ENCODE data around the gene ORC3. TPM values are rescaled to one million over a fixed set of nuclear protein-coding genes. Genes with fewer than 3 reads are reported as not detected.

Gene ORC3
- total RNA-seq, 1 donor from 2014 or later, result 21.4 TPM

GRCh38 chr6:87698547-87699006 is 108.6 kb downstream of the ORC3 start:
- Mint-ChIP-seq H3K4me3 (ENCODE audit: unreplicated experiment) (peak overlapping the region; percentile 99), H3K27me3 (ENCODE audit: unreplicated experiment) (no peaks in the 10 kb centered on the region), H3K27ac (ENCODE audit: unreplicated experiment) (peak overlapping the region; percentile 93), H3K36me3 (ENCODE audit: unreplicated experiment) (peaks cover 3% of the 10 kb centered on the region), H3K9me3 (ENCODE audit: unreplicated experiment) (no peaks in the 10 kb centered on the region), H3K4me1 (ENCODE audit: unreplicated experiment) (peaks cover 60% of the 10 kb centered on the region)
- DNase-seq (ENCODE audit: extremely low spot score, unreplicated experiment), result no peak
- no peak for TF ChIP-seq CTCF (IDR thresholded peaks at IDR 0.05)

GRCh38 chr6:87699576-87699975 is 109.6 kb downstream of the ORC3 start:
- Mint-ChIP-seq H3K4me1 (ENCODE audit: unreplicated experiment) (peaks cover 50% of the 10 kb centered on the region), H3K36me3 (ENCODE audit: unreplicated experiment) (peaks cover 1% of the 10 kb centered on the region)
- no peak for DNase-seq (ENCODE audit: extremely low spot score, unreplicated experiment)

GRCh38 chr6:87700397-87701343 is 110.7 kb downstream of the ORC3 start:
- H3K27ac Mint-ChIP-seq (ENCODE audit: unreplicated experiment), result peak overlapping the region; percentile 98

More at GRCh38 chr6:87699576-87699975, 109.6 kb downstream of the ORC3 start:
- Mint-ChIP-seq H3K27ac (ENCODE audit: unreplicated experiment) (peak overlapping the region; percentile 98), H3K4me3 (ENCODE audit: unreplicated experiment) (peak overlapping the region; percentile 99), H3K9me3 (ENCODE audit: unreplicated experiment) (no peaks in the 10 kb centered on the region), H3K27me3 (ENCODE audit: unreplicated experiment) (no peaks in the 10 kb centered on the region)
- TF ChIP-seq CTCF (IDR thresholded peaks at IDR 0.05), result no peak

GRCh38 chr6:87701344-87701675 is 111.4 kb downstream of the ORC3 start:
- Mint-ChIP-seq H3K4me1 (ENCODE audit: unreplicated experiment) (peaks cover 37% of the 10 kb centered on the region), H3K27me3 (ENCODE audit: unreplicated experiment) (no peaks in the 10 kb centered on the region), H3K36me3 (ENCODE audit: unreplicated experiment) (peaks cover 1% of the 10 kb centered on the region), H3K27ac (ENCODE audit: unreplicated experiment) (peak overlapping the region; percentile 98), H3K4me3 (ENCODE audit: unreplicated experiment) (peak overlapping the region; percentile 99), H3K9me3 (ENCODE audit: unreplicated experiment) (no peaks in the 10 kb centered on the region)
- no peak for TF ChIP-seq CTCF (IDR thresholded peaks at IDR 0.05)
- DNase-seq (ENCODE audit: extremely low spot score, unreplicated experiment), result no peak

More at GRCh38 chr6:87700397-87701343, 110.7 kb downstream of the ORC3 start:
- Mint-ChIP-seq H3K4me3 (ENCODE audit: unreplicated experiment) (peak overlapping the region; percentile 99), H3K9me3 (ENCODE audit: unreplicated experiment) (no peaks in the 10 kb centered on the region), H3K36me3 (ENCODE audit: unreplicated experiment) (peaks cover 1% of the 10 kb centered on the region), H3K27me3 (ENCODE audit: unreplicated experiment) (no peaks in the 10 kb centered on the region), H3K4me1 (ENCODE audit: unreplicated experiment) (peaks cover 39% of the 10 kb centered on the region)
- DNase-seq (ENCODE audit: extremely low spot score, unreplicated experiment), result no peak
- TF ChIP-seq CTCF (IDR thresholded peaks at IDR 0.05), result no peak
